ENCODE measurements around the gene FREM1.

The FREM1 gene

GRCh38 chr9:14868772-14869583 lies 41.2 kb downstream of the FREM1 start:
- no peak for DNase-seq (ENCODE audit: low read depth in 3 of 3)

GRCh38 chr9:14868418-14868771 lies 41.8 kb downstream of the FREM1 start:
- no peak for DNase-seq (ENCODE audit: low read depth in 3 of 3)

GRCh38 chr9:14866200-14866749 lies 44.0 kb downstream of the FREM1 start:
- DNase-seq (ENCODE audit: low read depth in 3 of 3): no peak

GRCh38 chr9:14864309-14864708 lies 45.9 kb downstream of the FREM1 start:
- no peak for DNase-seq (ENCODE audit: low read depth in 3 of 3)

GRCh38 chr9:14863402-14863801 lies 46.8 kb downstream of the FREM1 start:
- no peak for DNase-seq (ENCODE audit: low read depth in 3 of 3)

- DNase-seq (ENCODE audit: low read depth in 3 of 3): no peak
These were observed 52.6 kb downstream of the FREM1 start for GRCh38 chr9:14857449-14858305.

- no peak for DNase-seq (ENCODE audit: low read depth in 3 of 3)
These were observed 60.4 kb downstream of the FREM1 start for GRCh38 chr9:14849851-14850250.

- DNase-seq (ENCODE audit: low read depth in 3 of 3): no peak
These were observed 60.9 kb downstream of the FREM1 start for GRCh38 chr9:14849296-14849695.

GRCh38 chr9:14846871-14847311 lies 63.3 kb downstream of the FREM1 start:
- peak; percentile 16 to 62 (median 20) for DNase-seq (ENCODE audit: low read depth in 3 of 3)

GRCh38 chr9:14843163-14843562 lies 67.1 kb downstream of the FREM1 start:
- no peak for DNase-seq (ENCODE audit: low read depth in 3 of 3)

- no peak for DNase-seq (ENCODE audit: low read depth in 3 of 3)
These were observed 68.0 kb downstream of the FREM1 start for GRCh38 chr9:14842269-14842668.

- no peak for DNase-seq (ENCODE audit: low read depth in 3 of 3)
These were observed 71.5 kb downstream of the FREM1 start for GRCh38 chr9:14838701-14839100.

- no peak for DNase-seq (ENCODE audit: low read depth in 3 of 3)
These were observed 73.3 kb downstream of the FREM1 start for GRCh38 chr9:14836885-14837284.

- no peak for DNase-seq (ENCODE audit: low read depth in 3 of 3)
These were observed 78.6 kb downstream of the FREM1 start for GRCh38 chr9:14831661-14832060.

GRCh38 chr9:14831074-14831473 lies 79.2 kb downstream of the FREM1 start:
- DNase-seq (ENCODE audit: low read depth in 3 of 3): no peak

GRCh38 chr9:14830057-14830456 lies 80.2 kb downstream of the FREM1 start:
- DNase-seq (ENCODE audit: low read depth in 3 of 3): no peak

GRCh38 chr9:14829204-14829603 lies 81.0 kb downstream of the FREM1 start:
- no peak for DNase-seq (ENCODE audit: low read depth in 3 of 3)

- DNase-seq (ENCODE audit: low read depth in 3 of 3): no peak
These were observed 82.4 kb downstream of the FREM1 start for GRCh38 chr9:14827805-14828204.

GRCh38 chr9:14824481-14824880 lies 85.7 kb downstream of the FREM1 start:
- no peak for DNase-seq (ENCODE audit: low read depth in 3 of 3)

GRCh38 chr9:14823800-14824199 lies 86.4 kb downstream of the FREM1 start:
- DNase-seq (ENCODE audit: low read depth in 3 of 3): no peak

GRCh38 chr9:14822666-14823065 lies 87.6 kb downstream of the FREM1 start:
- no peak for DNase-seq (ENCODE audit: low read depth in 3 of 3)

GRCh38 chr9:14819183-14819582 lies 91.0 kb downstream of the FREM1 start:
- DNase-seq (ENCODE audit: low read depth in 3 of 3): no peak

- DNase-seq (ENCODE audit: low read depth in 3 of 3): no peak
These were observed 96.0 kb downstream of the FREM1 start for GRCh38 chr9:14814249-14814628.
